SH-SY5Y (cell line): ENCODE data around the gene GRIK2.

Experiments
- GATA2 ChIP-seq: IDR thresholded peaks from 2 replicates; pipeline ENCODE4 v1.6.1; 2011; ENCODE audit warnings: mild to moderate bottlenecking, low read depth, low read length
- GATA3 ChIP-seq: IDR thresholded peaks from 2 replicates; pipeline ENCODE4 v1.6.1; 2011; ENCODE audit warnings: low read depth, mild to moderate bottlenecking, low read length, moderate library complexity

DNA sequence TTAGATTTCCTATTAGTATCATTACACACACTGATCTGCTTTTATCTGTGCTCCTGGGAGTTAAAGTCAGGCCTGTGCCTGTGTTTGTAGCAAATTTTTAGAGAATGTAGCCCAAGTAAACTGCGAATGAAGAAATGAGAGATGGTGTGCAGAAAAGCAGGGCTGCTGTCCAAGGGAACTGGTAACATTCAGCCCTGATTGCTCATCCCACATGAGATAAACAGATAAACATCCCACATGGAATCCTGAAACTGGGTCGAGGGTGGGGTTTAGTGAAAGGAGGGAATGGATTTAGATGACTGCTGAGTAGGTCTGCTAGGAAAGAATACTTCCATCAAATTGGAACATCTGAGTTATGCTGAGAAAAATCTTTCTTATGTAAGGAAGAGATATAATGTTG lies 69.1 kb downstream of the GRIK2 start:
- TF ChIP-seq GATA2 (no peak), GATA3 (no peak)
